Measurements from ENCODE around the gene SH3TC2. TPM values are rescaled to one million over a fixed set of nuclear protein-coding genes. Genes with fewer than 3 reads are reported as not detected.

The SH3TC2 gene
- total RNA-seq, 1 donor from 2014 or later, result 0.92 TPM

- no peaks in the 10 kb centered on the region for H3K4me1 ChIP-seq
- ATAC-seq (no peak), DNase-seq (no peak)
Measured at GRCh38 chr5:149018909-149019443, 43.9 kb downstream of the SH3TC2 start.

GRCh38 chr5:149017636-149018035, 45.2 kb downstream of the SH3TC2 start:
- ATAC-seq (no peak), DNase-seq (no peak)
- H3K4me1 ChIP-seq, result no peaks in the 10 kb centered on the region
- H3K4me3 ChIP-seq, result no peak overlapping the region
- H3K27ac ChIP-seq, result no peak overlapping the region
- no peak for TF ChIP-seq CTCF (IDR thresholded peaks at IDR 0.05)
- intact Hi-C loops (cut with DNase I), result no loop called here
- H3K27me3 ChIP-seq (ENCODE audit: low read depth), result no peaks in the 10 kb centered on the region
- no peaks in the 10 kb centered on the region for H3K36me3 ChIP-seq
- H3K9me3 ChIP-seq, result no peaks in the 10 kb centered on the region

More at GRCh38 chr5:149018909-149019443, 43.9 kb downstream of the SH3TC2 start:
- Histone ChIP-seq H3K9me3 (no peaks in the 10 kb centered on the region), H3K27me3 (ENCODE audit: low read depth) (no peaks in the 10 kb centered on the region), H3K36me3 (no peaks in the 10 kb centered on the region), H3K4me3 (no peak overlapping the region), H3K27ac (no peak overlapping the region)
- no peak for TF ChIP-seq CTCF (IDR thresholded peaks at IDR 0.05)
- intact Hi-C loops (cut with DNase I), result no loop called here

GRCh38 chr5:149015561-149015960, 47.3 kb downstream of the SH3TC2 start:
- no peaks in the 10 kb centered on the region for H3K4me1 ChIP-seq
- no peaks in the 10 kb centered on the region for H3K27me3 ChIP-seq (ENCODE audit: low read depth)
- DNase-seq (no peak), ATAC-seq (no peak)
- H3K27ac ChIP-seq, result no peak overlapping the region
- TF ChIP-seq CTCF (IDR thresholded peaks at IDR 0.05), result no peak
- H3K9me3 ChIP-seq, result no peaks in the 10 kb centered on the region
- no peaks in the 10 kb centered on the region for H3K36me3 ChIP-seq
- no peak overlapping the region for H3K4me3 ChIP-seq
- intact Hi-C loops (cut with DNase I), result no loop called here

GRCh38 chr5:149015126-149015525, 47.7 kb downstream of the SH3TC2 start:
- intact Hi-C loops (cut with DNase I), result no loop called here
- Histone ChIP-seq H3K4me1 (no peaks in the 10 kb centered on the region), H3K4me3 (no peak overlapping the region), H3K9me3 (no peaks in the 10 kb centered on the region), H3K27me3 (ENCODE audit: low read depth) (no peaks in the 10 kb centered on the region), H3K36me3 (no peaks in the 10 kb centered on the region), H3K27ac (no peak overlapping the region)
- no peak for TF ChIP-seq CTCF (IDR thresholded peaks at IDR 0.05)
- DNase-seq (no peak), ATAC-seq (no peak)

- DNase-seq (no peak), ATAC-seq (no peak)
- H3K9me3 ChIP-seq, result no peaks in the 10 kb centered on the region
- no peaks in the 10 kb centered on the region for H3K36me3 ChIP-seq
- H3K4me1 ChIP-seq, result no peaks in the 10 kb centered on the region
- no peaks in the 10 kb centered on the region for H3K27me3 ChIP-seq (ENCODE audit: low read depth)
- H3K27ac ChIP-seq, result no peak overlapping the region
- TF ChIP-seq CTCF (IDR thresholded peaks at IDR 0.05), result no peak
- intact Hi-C loops (cut with DNase I), result no loop called here
- H3K4me3 ChIP-seq, result no peak overlapping the region
Measured at GRCh38 chr5:149014571-149015031, 48.3 kb downstream of the SH3TC2 start.
